ENCODE data around the gene CLEC11A. TPM values are rescaled to one million over a fixed set of nuclear protein-coding genes. Genes with fewer than 3 reads are reported as not detected.

CLEC11A gene
- polyA plus RNA-seq, 1 donor (not counting 4 experiments of a cell fraction or from before 2014, with no cell fraction given): 0.56 TPM

GRCh38 chr19:50693064-50693975, 29.8 kb upstream of the CLEC11A start:
- H3K27me3 ChIP-seq (ENCODE audit: control insufficient read depth, extremely low read depth, insufficient read depth, low read length): peaks cover 30% of the 10 kb centered on the region
- no peaks in the 10 kb centered on the region for H3K9me3 ChIP-seq (ENCODE audit: control insufficient read depth, low read depth, low read length)
- H3K36me3 ChIP-seq (ENCODE audit: control insufficient read depth in 2 of 2, extremely low read depth in 1 of 2, insufficient read depth in 2 of 2, low read length in 2 of 2): no peaks in the 10 kb centered on the region
- no peak for FAIRE-seq
- no peak for TF ChIP-seq EZH2 (IDR thresholded peaks at IDR 0.05; ENCODE audit: low read length)
- H2AFZ ChIP-seq (ENCODE audit: control insufficient read depth, low read length): no peak overlapping the region
- no peak overlapping the region for H3K4me3 ChIP-seq (ENCODE audit: control insufficient read depth in 2 of 3, extremely low read depth in 1 of 3, insufficient read depth in 2 of 3, low read depth in 1 of 3, low read length in 3 of 3)
- no peak for DNase-seq (ENCODE audit: low read depth, low spot score)
- no peak overlapping the region for H3K4me2 ChIP-seq (ENCODE audit: control insufficient read depth, extremely low read depth, insufficient read depth, low read depth, low read length)
- H3K4me1 ChIP-seq (ENCODE audit: control insufficient read depth, extremely low read depth, insufficient read depth, low read length): no peaks in the 10 kb centered on the region
- H3K9ac ChIP-seq (ENCODE audit: control insufficient read depth, extremely low read depth, insufficient read depth, low read length): no peak overlapping the region
- no peaks in the 10 kb centered on the region for H3K79me2 ChIP-seq (ENCODE audit: control insufficient read depth, insufficient read depth, low read length)
- dilution Hi-C loops (cut with MboI; ENCODE audit: extremely low pct_ligation_motif_present, low sequenced_read_pairs): no loop called here
- no peaks in the 10 kb centered on the region for H4K20me1 ChIP-seq (ENCODE audit: control insufficient read depth, extremely low read depth, insufficient read depth, low read length)
- no peak overlapping the region for H3K27ac ChIP-seq (ENCODE audit: control insufficient read depth, insufficient read depth, low read length)
- H3K9me1 ChIP-seq (ENCODE audit: control insufficient read depth, extremely low read depth, insufficient read depth, low read length): no peaks in the 10 kb centered on the region

GRCh38 chr19:50694815-50695145, 28.4 kb upstream of the CLEC11A start:
- Histone ChIP-seq H3K27me3 (ENCODE audit: control insufficient read depth, extremely low read depth, insufficient read depth, low read length) (peaks cover 30% of the 10 kb centered on the region), H4K20me1 (ENCODE audit: control insufficient read depth, extremely low read depth, insufficient read depth, low read length) (no peaks in the 10 kb centered on the region), H3K4me1 (ENCODE audit: control insufficient read depth, extremely low read depth, insufficient read depth, low read length) (no peaks in the 10 kb centered on the region), H3K79me2 (ENCODE audit: control insufficient read depth, insufficient read depth, low read length) (no peaks in the 10 kb centered on the region), H3K4me2 (ENCODE audit: control insufficient read depth, extremely low read depth, insufficient read depth, low read depth, low read length) (no peak overlapping the region), H3K4me3 (ENCODE audit: control insufficient read depth in 2 of 3, extremely low read depth in 1 of 3, insufficient read depth in 2 of 3, low read depth in 1 of 3, low read length in 3 of 3) (no peak overlapping the region), H2AFZ (ENCODE audit: control insufficient read depth, low read length) (no peak overlapping the region), H3K9ac (ENCODE audit: control insufficient read depth, extremely low read depth, insufficient read depth, low read length) (no peak overlapping the region), H3K9me1 (ENCODE audit: control insufficient read depth, extremely low read depth, insufficient read depth, low read length) (no peaks in the 10 kb centered on the region), H3K36me3 (ENCODE audit: control insufficient read depth in 2 of 2, extremely low read depth in 1 of 2, insufficient read depth in 2 of 2, low read length in 2 of 2) (no peaks in the 10 kb centered on the region), H3K9me3 (ENCODE audit: control insufficient read depth, low read depth, low read length) (no peaks in the 10 kb centered on the region), H3K27ac (ENCODE audit: control insufficient read depth, insufficient read depth, low read length) (no peak overlapping the region)
- TF ChIP-seq CTCF (optimal IDR thresholded peaks at IDR 0.05 in 1 of 3, IDR thresholded peaks at IDR 0.05 in 1 of 3, conservative IDR thresholded peaks at IDR 0.05 in 1 of 3; ENCODE audit: extremely low read depth in 1 of 3, insufficient read depth in 2 of 3, low read length in 3 of 3): no peak
- no peak for TF ChIP-seq EZH2 (IDR thresholded peaks at IDR 0.05; ENCODE audit: low read length)
- dilution Hi-C loops (cut with MboI; ENCODE audit: extremely low pct_ligation_motif_present, low sequenced_read_pairs): no loop called here
- FAIRE-seq: no peak
- DNase-seq (ENCODE audit: low read depth, low spot score): no peak
